Skeletal muscle satellite cell (primary cell): ENCODE measurements around the gene CNTNAP2.
"Not testable (repeated sequence)": the region's sequence is repeated elsewhere in the genome, so short reads cannot be mapped to it uniquely, and the experiment has no call there.

ENCODE experiments used
- H3K27me3 ChIP-seq: 2 replicates; pipeline ENCODE4 v1.7.0; 2013; ENCODE audit warnings: low read length; ENCODE audit not compliant: control insufficient read depth, insufficient read depth
- H3K36me3 ChIP-seq: 2 replicates; pipeline ENCODE4 v1.7.0; 2013; ENCODE audit warnings: mild to moderate bottlenecking, control low read depth, low read length; ENCODE audit not compliant: insufficient read depth
- H3K4me1 ChIP-seq: 2 replicates; pipeline ENCODE4 v1.7.0; 2013; ENCODE audit warnings: low read length; ENCODE audit not compliant: control insufficient read depth, insufficient read depth
- H3K4me2 ChIP-seq: 2 replicates; pipeline ENCODE4 v1.7.0; 2013; ENCODE audit warnings: mild to moderate bottlenecking, low read length
- H3K4me3 ChIP-seq: 2 replicates; pipeline ENCODE4 v1.7.0; 2013; ENCODE audit warnings: low read length
- H3K9ac ChIP-seq: 2 replicates; pipeline ENCODE4 v1.7.0; 2013; ENCODE audit warnings: mild to moderate bottlenecking, low read depth, low read length, moderate library complexity
- H3K9me3 ChIP-seq: replicated peaks from 2 replicates; pipeline ENCODE4 v1.7.0; 2013; ENCODE audit warnings: mild to moderate bottlenecking, control low read depth, low read length

CNTNAP2 gene

GRCh38 chr7:147070886-147071285 lies 954.3 kb downstream of the CNTNAP2 start:
- H3K9me3 ChIP-seq, result peaks cover 6% of the 10 kb centered on the region
- H3K4me2 ChIP-seq, result no peak overlapping the region
- H3K27me3 ChIP-seq, result no peaks in the 10 kb centered on the region

GRCh38 chr7:147071536-147071935 lies 954.9 kb downstream of the CNTNAP2 start:
- Histone ChIP-seq H3K36me3 (no peaks in the 10 kb centered on the region), H3K9me3 (peaks cover 6% of the 10 kb centered on the region), H3K4me2 (no peak overlapping the region), H3K9ac (no peak overlapping the region), H3K4me1 (no peaks in the 10 kb centered on the region), H3K4me3 (no peak overlapping the region), H3K27me3 (no peaks in the 10 kb centered on the region)

More at GRCh38 chr7:147070886-147071285, 954.3 kb downstream of the CNTNAP2 start:
- no peaks in the 10 kb centered on the region for H3K36me3 ChIP-seq
- H3K4me1 ChIP-seq, result no peaks in the 10 kb centered on the region
- H3K4me3 ChIP-seq, result no peak overlapping the region
- no peak overlapping the region for H3K9ac ChIP-seq

- Histone ChIP-seq H3K27me3 (no peaks in the 10 kb centered on the region), H3K36me3 (no peaks in the 10 kb centered on the region), H3K9ac (no peak overlapping the region), H3K4me1 (no peaks in the 10 kb centered on the region), H3K4me3 (no peak overlapping the region), H3K4me2 (no peak overlapping the region), H3K9me3 (peaks cover 4% of the 10 kb centered on the region)
These were observed 961.7 kb downstream of the CNTNAP2 start for GRCh38 chr7:147078312-147078711.

GRCh38 chr7:147079083-147079482 lies 962.5 kb downstream of the CNTNAP2 start:
- Histone ChIP-seq H3K9me3 (peaks cover 4% of the 10 kb centered on the region), H3K4me3 (no peak overlapping the region), H3K36me3 (no peaks in the 10 kb centered on the region), H3K9ac (no peak overlapping the region), H3K4me1 (no peaks in the 10 kb centered on the region), H3K27me3 (no peaks in the 10 kb centered on the region), H3K4me2 (no peak overlapping the region)

- H3K27me3 ChIP-seq, result no peaks in the 10 kb centered on the region
- no peak overlapping the region for H3K9ac ChIP-seq
- no peaks in the 10 kb centered on the region for H3K36me3 ChIP-seq
- no peak overlapping the region for H3K4me2 ChIP-seq
- no peaks in the 10 kb centered on the region for H3K4me1 ChIP-seq
- peaks cover 4% of the 10 kb centered on the region for H3K9me3 ChIP-seq
- no peak overlapping the region for H3K4me3 ChIP-seq
These were observed 963.4 kb downstream of the CNTNAP2 start for GRCh38 chr7:147079921-147080420.

- H3K4me1 ChIP-seq, result no peaks in the 10 kb centered on the region
- H3K4me2 ChIP-seq, result no peak overlapping the region
- H3K27me3 ChIP-seq, result no peaks in the 10 kb centered on the region
- peaks cover 6% of the 10 kb centered on the region for H3K9me3 ChIP-seq
- H3K36me3 ChIP-seq, result no peaks in the 10 kb centered on the region
- no peak overlapping the region for H3K4me3 ChIP-seq
- H3K9ac ChIP-seq, result no peak overlapping the region
These were observed 964.5 kb downstream of the CNTNAP2 start for GRCh38 chr7:147081117-147081516.

- H3K27me3 ChIP-seq, result no peaks in the 10 kb centered on the region
- H3K4me2 ChIP-seq, result no peak overlapping the region
- H3K9me3 ChIP-seq, result peaks cover 10% of the 10 kb centered on the region
- no peak overlapping the region for H3K9ac ChIP-seq
- H3K4me1 ChIP-seq, result no peaks in the 10 kb centered on the region
- H3K36me3 ChIP-seq, result no peaks in the 10 kb centered on the region
- no peak overlapping the region for H3K4me3 ChIP-seq
These were observed 972.5 kb downstream of the CNTNAP2 start for GRCh38 chr7:147089051-147089461.

- no peak overlapping the region for H3K9ac ChIP-seq
- no peaks in the 10 kb centered on the region for H3K4me1 ChIP-seq
These were observed 973.0 kb downstream of the CNTNAP2 start for GRCh38 chr7:147089608-147090007.

GRCh38 chr7:147096629-147097028 lies 980.0 kb downstream of the CNTNAP2 start:
- no peak overlapping the region for H3K9ac ChIP-seq
- no peaks in the 10 kb centered on the region for H3K4me1 ChIP-seq
- H3K27me3 ChIP-seq, result no peaks in the 10 kb centered on the region
- no peak overlapping the region for H3K4me3 ChIP-seq
- no peak overlapping the region for H3K4me2 ChIP-seq
- no peaks in the 10 kb centered on the region for H3K36me3 ChIP-seq
- H3K9me3 ChIP-seq, result peaks cover 7% of the 10 kb centered on the region

More at GRCh38 chr7:147089608-147090007, 973.0 kb downstream of the CNTNAP2 start:
- no peaks in the 10 kb centered on the region for H3K36me3 ChIP-seq
- no peaks in the 10 kb centered on the region for H3K27me3 ChIP-seq
- H3K9me3 ChIP-seq, result peaks cover 10% of the 10 kb centered on the region
- H3K4me2 ChIP-seq, result no peak overlapping the region
- H3K4me3 ChIP-seq, result no peak overlapping the region

- Histone ChIP-seq H3K4me2 (no peak overlapping the region), H3K36me3 (no peaks in the 10 kb centered on the region), H3K9ac (no peak overlapping the region), H3K27me3 (no peaks in the 10 kb centered on the region), H3K4me1 (no peaks in the 10 kb centered on the region), H3K9me3 (no peaks in the 10 kb centered on the region), H3K4me3 (no peak overlapping the region)
These were observed 986.6 kb downstream of the CNTNAP2 start for GRCh38 chr7:147103224-147103623.

GRCh38 chr7:147106746-147107145 lies 990.1 kb downstream of the CNTNAP2 start:
- no peaks in the 10 kb centered on the region for H3K36me3 ChIP-seq
- H3K4me1 ChIP-seq, result no peaks in the 10 kb centered on the region
- no peaks in the 10 kb centered on the region for H3K9me3 ChIP-seq
- H3K4me3 ChIP-seq, result no peak overlapping the region
- no peak overlapping the region for H3K4me2 ChIP-seq
- H3K27me3 ChIP-seq, result no peaks in the 10 kb centered on the region
- no peak overlapping the region for H3K9ac ChIP-seq

- H3K9ac ChIP-seq, H3K27me3 ChIP-seq, H3K36me3 ChIP-seq, H3K9me3 ChIP-seq, H3K4me2 ChIP-seq, H3K4me1 ChIP-seq, H3K4me3 ChIP-seq: not testable (repeated sequence)
These were observed 997.9 kb downstream of the CNTNAP2 start for GRCh38 chr7:147114525-147114924.
